ENCODE results near the gene SMCO2. TPM values are rescaled to one million over a fixed set of nuclear protein-coding genes. Genes with fewer than 3 reads are reported as not detected.

The SMCO2 gene
- total and polyA plus RNA-seq, 2 donors, result 0.10 TPM; not detected in 1

DNA sequence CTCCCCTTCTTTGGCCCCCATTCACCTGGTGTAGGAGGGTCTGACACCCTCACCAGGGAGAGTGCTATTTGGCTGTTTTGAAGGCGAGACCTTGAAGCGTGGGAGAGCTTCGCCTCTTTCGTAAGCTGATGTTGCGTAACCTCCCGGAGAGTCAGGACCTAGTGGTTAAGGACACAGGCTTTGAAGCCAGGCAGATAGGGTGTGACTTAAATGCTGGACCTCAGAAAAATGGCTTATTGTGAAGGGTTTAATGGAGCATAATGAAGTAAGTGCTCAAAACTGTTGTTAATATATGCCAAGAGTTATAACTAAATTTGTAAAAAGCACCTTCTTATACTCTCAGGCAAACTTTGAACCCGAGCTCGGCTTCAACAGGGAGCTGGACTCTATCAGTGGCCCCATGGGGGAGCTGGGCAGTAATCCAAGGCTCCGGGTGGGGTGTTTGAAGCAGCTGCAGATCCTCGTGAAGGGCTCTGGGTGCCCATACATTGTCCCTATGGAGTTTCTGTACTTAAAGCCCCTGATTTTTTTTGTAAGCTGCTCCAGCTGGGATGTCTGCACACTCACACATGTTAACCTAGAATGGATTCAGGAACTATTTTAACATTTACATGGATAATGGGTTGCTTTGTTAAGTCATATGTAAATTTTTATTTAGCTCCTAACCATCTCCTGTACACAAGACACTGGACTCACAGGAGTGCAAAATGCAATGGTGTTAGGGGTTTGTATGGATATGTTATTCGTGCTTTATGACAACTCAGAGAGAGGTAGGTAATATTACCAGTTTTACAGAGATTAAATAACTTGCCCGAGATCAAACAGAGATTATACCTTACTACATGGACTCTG is 103.5 kb downstream of the SMCO2 start:
- H3K4me1 ChIP-seq (ENCODE audit: insufficient read depth), result peaks cover 18% of the 10 kb centered on the region
- 42% methylated on average over 12 of the region's 12 CpGs for WGBS
- H3K4me3 ChIP-seq (ENCODE audit: low read depth, low read length), result no peak overlapping the region
- H3K36me3 ChIP-seq (ENCODE audit: insufficient read depth), result no peaks in the 10 kb centered on the region
- H3K27ac ChIP-seq (ENCODE audit: low read depth), result peak overlapping the region; percentile 89
- no peak for DNase-seq (ENCODE audit: extremely low spot score)

DNA sequence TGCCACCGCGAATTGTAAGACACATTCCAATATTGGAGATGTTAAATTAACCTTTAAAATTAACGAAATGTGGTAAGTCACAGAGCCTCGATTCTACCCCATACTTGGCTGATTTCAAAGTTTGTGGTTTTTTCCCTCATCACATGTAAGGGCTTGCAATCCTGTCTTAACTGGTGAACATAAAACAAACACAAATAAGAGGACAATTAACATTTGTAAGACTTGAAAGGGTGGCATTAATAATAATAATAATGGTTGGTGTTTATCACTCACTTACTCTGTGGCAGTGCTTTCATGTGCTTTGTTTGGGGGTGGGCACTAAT is 104.1 kb downstream of the SMCO2 start:
- Histone ChIP-seq H3K4me3 (ENCODE audit: low read depth, low read length) (no peak overlapping the region), H3K4me1 (ENCODE audit: insufficient read depth) (peaks cover 16% of the 10 kb centered on the region), H3K36me3 (ENCODE audit: insufficient read depth) (no peaks in the 10 kb centered on the region), H3K27ac (ENCODE audit: low read depth) (no peak overlapping the region)
- 79% methylated on average over 4 of the region's 4 CpGs for WGBS
- no peak for DNase-seq (ENCODE audit: extremely low spot score)

DNA sequence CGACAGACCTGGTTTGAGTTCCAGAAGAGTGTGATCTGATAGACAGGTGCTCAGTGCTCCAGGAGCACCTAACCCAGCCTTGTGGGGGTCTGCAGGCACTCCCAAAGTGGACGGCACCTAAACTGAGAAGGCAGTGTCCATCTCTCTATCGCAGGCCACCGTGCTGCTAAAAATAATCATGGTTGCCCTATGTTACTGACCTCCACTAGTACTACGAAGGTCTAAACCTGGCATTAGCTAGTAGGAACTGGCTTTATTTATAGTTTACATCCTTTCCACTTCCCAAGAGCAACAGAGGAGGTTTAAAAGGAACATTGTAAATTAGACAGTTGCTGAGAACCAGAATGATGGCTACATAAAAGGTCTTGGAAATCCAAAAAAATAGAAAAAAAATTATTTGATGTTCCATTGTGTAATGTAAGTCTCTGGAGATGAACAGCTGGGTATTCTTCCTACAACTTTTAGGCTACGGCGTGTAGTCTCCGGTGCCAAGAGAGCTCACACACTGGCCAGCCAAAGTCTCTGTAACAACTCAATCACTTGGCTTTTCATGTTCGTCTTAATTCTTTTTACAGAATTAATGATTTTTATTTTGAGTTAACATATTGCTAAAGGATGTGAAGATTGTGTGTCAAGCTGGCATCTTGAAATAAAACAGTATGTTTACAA is 104.8 kb downstream of the SMCO2 start:
- H3K4me1 ChIP-seq (ENCODE audit: insufficient read depth), result peaks cover 16% of the 10 kb centered on the region
- peak overlapping the region; percentile 79 for H3K27ac ChIP-seq (ENCODE audit: low read depth)
- DNase-seq (ENCODE audit: extremely low spot score), result no peak
- WGBS, result 50% methylated on average over 9 of the region's 9 CpGs
- H3K4me3 ChIP-seq (ENCODE audit: low read depth, low read length), result no peak overlapping the region
- H3K36me3 ChIP-seq (ENCODE audit: insufficient read depth), result no peaks in the 10 kb centered on the region

Other genes starting within 250 kb of the SMCO2 start
- 77.1 TPM for gene STK38L, start 202.4 kb upstream of the SMCO2 start, total RNA-seq
- 19.1 TPM for gene STK38L, start 202.4 kb upstream of the SMCO2 start, polyA plus RNA-seq
- 9.3 TPM for gene BMAL2, start 113.9 kb upstream of the SMCO2 start, total RNA-seq
- gene BMAL2, start 113.9 kb upstream of the SMCO2 start, polyA plus RNA-seq, result 2.7 TPM
- 119 TPM for gene PPFIBP1, start 77.5 kb downstream of the SMCO2 start, total RNA-seq
- 38.4 TPM for gene PPFIBP1, start 77.5 kb downstream of the SMCO2 start, polyA plus RNA-seq
- 0.95 TPM for gene REP15, start 249.7 kb downstream of the SMCO2 start, total RNA-seq
- 0.84 TPM for gene REP15, start 249.7 kb downstream of the SMCO2 start, polyA plus RNA-seq